Prostate gland (tissue), 2 donors: ENCODE data around the gene BMPER.

Source experiments
- POLR2AphosphoS5 ChIP-seq: sonication (generic); formaldehyde crosslinking; IDR thresholded peaks from one replicate; pipeline ENCODE4 v1.6.1; 2017; ENCODE audit warnings: antibody characterized with exemption
- TF ChIP-seq, protein P1 (sequence below), 4 experiments: fragments of 200-600 bp in 2 of 4; fragments of 450-650 bp in 2 of 4; sonication (generic) in 2 of 4; IDR thresholded peaks; 1 replicate in 3 of 4; 2 replicates in 1 of 4; pipeline ENCODE4 v1.5.1; 2016 to 2019; ENCODE audit warnings: antibody characterized with exemption in 4 of 4, mild to moderate bottlenecking in 2 of 4, moderate library complexity in 2 of 4

DNA sequence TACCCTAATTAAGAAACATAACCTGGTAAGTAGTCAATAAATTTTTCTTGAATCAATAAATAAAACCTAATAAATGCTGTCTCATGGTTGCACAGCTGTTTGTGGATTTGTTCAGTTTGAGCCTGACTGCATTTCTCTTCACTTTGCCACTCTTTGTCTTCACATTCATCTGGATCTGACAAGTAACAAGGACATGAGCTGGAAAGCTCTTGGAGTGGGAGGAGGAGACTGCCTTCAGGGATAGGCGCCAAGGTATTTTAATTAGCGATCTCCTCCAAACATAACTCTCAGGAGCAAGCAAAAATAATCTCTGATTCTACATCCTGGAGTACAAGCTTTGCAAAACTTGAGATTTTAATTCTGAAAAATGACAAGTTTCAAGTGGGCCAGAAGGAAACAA is 251.0 kb downstream of the BMPER start:
- peak; percentile 61 for TF ChIP-seq POLR2AphosphoS5
- TF ChIP-seq, protein P1, sequence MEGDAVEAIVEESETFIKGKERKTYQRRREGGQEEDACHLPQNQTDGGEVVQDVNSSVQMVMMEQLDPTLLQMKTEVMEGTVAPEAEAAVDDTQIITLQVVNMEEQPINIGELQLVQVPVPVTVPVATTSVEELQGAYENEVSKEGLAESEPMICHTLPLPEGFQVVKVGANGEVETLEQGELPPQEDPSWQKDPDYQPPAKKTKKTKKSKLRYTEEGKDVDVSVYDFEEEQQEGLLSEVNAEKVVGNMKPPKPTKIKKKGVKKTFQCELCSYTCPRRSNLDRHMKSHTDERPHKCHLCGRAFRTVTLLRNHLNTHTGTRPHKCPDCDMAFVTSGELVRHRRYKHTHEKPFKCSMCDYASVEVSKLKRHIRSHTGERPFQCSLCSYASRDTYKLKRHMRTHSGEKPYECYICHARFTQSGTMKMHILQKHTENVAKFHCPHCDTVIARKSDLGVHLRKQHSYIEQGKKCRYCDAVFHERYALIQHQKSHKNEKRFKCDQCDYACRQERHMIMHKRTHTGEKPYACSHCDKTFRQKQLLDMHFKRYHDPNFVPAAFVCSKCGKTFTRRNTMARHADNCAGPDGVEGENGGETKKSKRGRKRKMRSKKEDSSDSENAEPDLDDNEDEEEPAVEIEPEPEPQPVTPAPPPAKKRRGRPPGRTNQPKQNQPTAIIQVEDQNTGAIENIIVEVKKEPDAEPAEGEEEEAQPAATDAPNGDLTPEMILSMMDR (IDR thresholded peaks at IDR 0.05): no peak
